ENCODE measurements around the gene UNC5CL. TPM values are rescaled to one million over a fixed set of nuclear protein-coding genes. Genes with fewer than 3 reads are reported as not detected.

Gene UNC5CL
- total RNA-seq, 5 donors from 2014 or later (not counting 1 experiment from before 2014, with no cell fraction given) = 4.3 to 7.3 (median 5.5) TPM

GRCh38 chr6:41078101-41078500 is 39.1 kb upstream of the UNC5CL start:
- no peaks in the 10 kb centered on the region for H3K9me3 ChIP-seq
- Mint-ChIP-seq H3K36me3 (peaks cover 26% of the 10 kb centered on the region), H3K27ac (peak overlapping the region in 1 of 2 donors; percentile 30), H3K27me3 (no peaks in the 10 kb centered on the region), H3K4me3 (no peak overlapping the region), H3K9me3 (no peaks in the 10 kb centered on the region), H3K4me1 (peaks cover 78 to 82% (median 81%) of the 10 kb centered on the region in 3 donors)
- H3K27ac ChIP-seq (ENCODE audit: low read length) = no peak overlapping the region
- ChIA-PET CTCF (no interaction called here), POLR2A (no interaction called here)
- WGBS (ENCODE audit: insufficient coverage) = no CpG with 5 or more reads among the region's 3 CpGs
- no peak for ATAC-seq (replicated peaks in 1 of 4)
- no peaks in the 10 kb centered on the region for H3K27me3 ChIP-seq (replicated peaks in 1 of 2; ENCODE audit: control insufficient read depth in 2 of 2, extremely low read depth in 1 of 2, insufficient read depth in 2 of 2, low read length in 1 of 2)
- no peak for DNase-seq
- peaks cover 24 to 46% of the 10 kb centered on the region in 2 experiments for H3K4me1 ChIP-seq (ENCODE audit: control insufficient read depth in 1 of 2, extremely low read depth in 1 of 2, insufficient read depth in 2 of 2, low read length in 2 of 2)
- no peak overlapping the region for H3K4me3 ChIP-seq (ENCODE audit: control insufficient read depth in 1 of 2, extremely low read depth in 1 of 2, low read length in 1 of 2)
- peaks cover 0 to 25% of the 10 kb centered on the region in 2 donors for H3K36me3 ChIP-seq (ENCODE audit: control insufficient read depth in 2 of 2, extremely low read depth in 1 of 2, insufficient read depth in 1 of 2, low read length in 1 of 2)

GRCh38 chr6:41077536-41077935 is 38.5 kb upstream of the UNC5CL start:
- no peaks in the 10 kb centered on the region for H3K27me3 Mint-ChIP-seq
- Histone ChIP-seq H3K36me3 (ENCODE audit: control insufficient read depth in 2 of 2, extremely low read depth in 1 of 2, insufficient read depth in 1 of 2, low read length in 1 of 2) (peaks cover 0 to 24% of the 10 kb centered on the region in 2 donors), H3K27me3 (replicated peaks in 1 of 2; ENCODE audit: control insufficient read depth in 2 of 2, extremely low read depth in 1 of 2, insufficient read depth in 2 of 2, low read length in 1 of 2) (no peaks in the 10 kb centered on the region), H3K9me3 (no peaks in the 10 kb centered on the region), H3K27ac (ENCODE audit: low read length) (no peak overlapping the region), H3K4me3 (ENCODE audit: control insufficient read depth in 1 of 2, extremely low read depth in 1 of 2, low read length in 1 of 2) (no peak overlapping the region), H3K4me1 (ENCODE audit: control insufficient read depth in 1 of 2, extremely low read depth in 1 of 2, insufficient read depth in 2 of 2, low read length in 2 of 2) (peaks cover 24 to 46% of the 10 kb centered on the region in 2 experiments)
- H3K9me3 Mint-ChIP-seq = no peaks in the 10 kb centered on the region
- H3K27ac Mint-ChIP-seq = no peak overlapping the region
- WGBS (ENCODE audit: insufficient coverage) = no CpG with 5 or more reads among the region's 2 CpGs
- peaks cover 20% of the 10 kb centered on the region for H3K36me3 Mint-ChIP-seq
- POLR2A ChIA-PET = no interaction called here
- no peak for ATAC-seq (replicated peaks in 1 of 4)
- CTCF ChIA-PET = no interaction called here
- H3K4me3 Mint-ChIP-seq = no peak overlapping the region
- DNase-seq = no peak
- peaks cover 75 to 77% (median 76%) of the 10 kb centered on the region in 3 donors for H3K4me1 Mint-ChIP-seq

- peak overlapping the region; percentile 11 to 95 (median 92) for H3K4me3 Mint-ChIP-seq
- H3K27me3 Mint-ChIP-seq = no peaks in the 10 kb centered on the region
- H3K4me3 ChIP-seq (ENCODE audit: control insufficient read depth in 1 of 2, extremely low read depth in 1 of 2, low read length in 1 of 2) = no peak overlapping the region
- peak overlapping the region; percentile 96 for H3K27ac ChIP-seq (ENCODE audit: low read length)
- H3K9me3 ChIP-seq = no peaks in the 10 kb centered on the region
- peak overlapping the region; percentile 24 to 49 for H3K27ac Mint-ChIP-seq
- CTCF ChIA-PET = interaction anchor here (0.7 to 1.2 kb wide), 3 partner anchors 8 to 458 kb away, joined by 3 to 4 read pairs (median 3); no protein-coding TSS in a partner anchor
- ATAC-seq (replicated peaks in 1 of 4) = no peak
- 100% methylated on average over 1 of the region's 4 CpGs for WGBS (ENCODE audit: insufficient coverage)
- H3K36me3 ChIP-seq (ENCODE audit: control insufficient read depth in 2 of 2, extremely low read depth in 1 of 2, insufficient read depth in 1 of 2, low read length in 1 of 2) = peaks cover 0 to 16% of the 10 kb centered on the region in 2 donors
- peaks cover 26 to 46% of the 10 kb centered on the region in 2 experiments for H3K4me1 ChIP-seq (ENCODE audit: control insufficient read depth in 1 of 2, extremely low read depth in 1 of 2, insufficient read depth in 2 of 2, low read length in 2 of 2)
- H3K27me3 ChIP-seq (replicated peaks in 1 of 2; ENCODE audit: control insufficient read depth in 2 of 2, extremely low read depth in 1 of 2, insufficient read depth in 2 of 2, low read length in 1 of 2) = no peaks in the 10 kb centered on the region
- POLR2A ChIA-PET = interaction anchor here in 1 of 2 donors (0.7 kb wide), 1 partner anchor 1984 kb away, joined by 4 read pairs; the partner anchor contains the start of genes KLC4 and MRPL2
- no peak for DNase-seq
- peaks cover 69 to 72% (median 70%) of the 10 kb centered on the region in 3 donors for H3K4me1 Mint-ChIP-seq
- H3K9me3 Mint-ChIP-seq = no peaks in the 10 kb centered on the region
- H3K36me3 Mint-ChIP-seq = peaks cover 14% of the 10 kb centered on the region
These were observed 36.9 kb upstream of the UNC5CL start for GRCh38 chr6:41075651-41076626.

GRCh38 chr6:41074692-41075436 is 35.8 kb upstream of the UNC5CL start:
- peaks cover 0 to 15% of the 10 kb centered on the region in 2 donors for H3K36me3 ChIP-seq (ENCODE audit: control insufficient read depth in 2 of 2, extremely low read depth in 1 of 2, insufficient read depth in 1 of 2, low read length in 1 of 2)
- no peaks in the 10 kb centered on the region for H3K9me3 ChIP-seq
- ATAC-seq (replicated peaks in 1 of 4) (no peak), DNase-seq (no peak)
- peaks cover 20 to 40% of the 10 kb centered on the region in 2 experiments for H3K4me1 ChIP-seq (ENCODE audit: control insufficient read depth in 1 of 2, extremely low read depth in 1 of 2, insufficient read depth in 2 of 2, low read length in 2 of 2)
- Mint-ChIP-seq H3K27ac (peak overlapping the region; percentile 82 to 97), H3K4me1 (peaks cover 63 to 72% (median 64%) of the 10 kb centered on the region in 3 donors), H3K27me3 (no peaks in the 10 kb centered on the region), H3K9me3 (no peaks in the 10 kb centered on the region), H3K4me3 (peak overlapping the region; percentile 90 to 95 (median 92)), H3K36me3 (peaks cover 14% of the 10 kb centered on the region)
- H3K27me3 ChIP-seq (replicated peaks in 1 of 2; ENCODE audit: control insufficient read depth in 2 of 2, extremely low read depth in 1 of 2, insufficient read depth in 2 of 2, low read length in 1 of 2) = no peaks in the 10 kb centered on the region
- ChIA-PET POLR2A (interaction anchor here in 1 of 2 donors (0.7 kb wide), 1 partner anchor 1985 kb away, joined by 4 read pairs; the partner anchor contains the start of genes KLC4 and MRPL2), CTCF (interaction anchor here in 1 of 2 donors (0.6 to 0.7 kb wide), 2 partner anchors 12 to 457 kb away, joined by 3 to 5 read pairs; no protein-coding TSS in a partner anchor)
- H3K4me3 ChIP-seq (ENCODE audit: control insufficient read depth in 1 of 2, extremely low read depth in 1 of 2, low read length in 1 of 2) = peak overlapping the region; percentile 94
- WGBS (ENCODE audit: insufficient coverage) = 80% methylated on average over 2 of the region's 11 CpGs
- peak overlapping the region; percentile 96 for H3K27ac ChIP-seq (ENCODE audit: low read length)

GRCh38 chr6:41073968-41074691 is 35.1 kb upstream of the UNC5CL start:
- no peaks in the 10 kb centered on the region for H3K27me3 ChIP-seq (replicated peaks in 1 of 2; ENCODE audit: control insufficient read depth in 2 of 2, extremely low read depth in 1 of 2, insufficient read depth in 2 of 2, low read length in 1 of 2)
- Mint-ChIP-seq H3K4me1 (peaks cover 56 to 69% (median 63%) of the 10 kb centered on the region in 3 donors), H3K27me3 (no peaks in the 10 kb centered on the region), H3K36me3 (peaks cover 12% of the 10 kb centered on the region), H3K9me3 (no peaks in the 10 kb centered on the region), H3K4me3 (peak overlapping the region; percentile 90 to 95 (median 92)), H3K27ac (peak overlapping the region; percentile 82 to 97)
- DNase-seq = peak in 4 of 35 experiments; percentile 6 to 64 (median 18)
- peaks cover 0 to 16% of the 10 kb centered on the region in 2 donors for H3K36me3 ChIP-seq (ENCODE audit: control insufficient read depth in 2 of 2, extremely low read depth in 1 of 2, insufficient read depth in 1 of 2, low read length in 1 of 2)
- H3K27ac ChIP-seq (ENCODE audit: low read length) = peak overlapping the region; percentile 96
- H3K4me3 ChIP-seq (ENCODE audit: control insufficient read depth in 1 of 2, extremely low read depth in 1 of 2, low read length in 1 of 2) = peak overlapping the region; percentile 94
- peaks cover 17 to 33% of the 10 kb centered on the region in 2 experiments for H3K4me1 ChIP-seq (ENCODE audit: control insufficient read depth in 1 of 2, extremely low read depth in 1 of 2, insufficient read depth in 2 of 2, low read length in 2 of 2)
- 17% methylated on average over 8 of the region's 11 CpGs for WGBS (ENCODE audit: insufficient coverage)
- H3K9me3 ChIP-seq = no peaks in the 10 kb centered on the region
- CTCF ChIA-PET = no interaction called here
- no peak for ATAC-seq (replicated peaks in 1 of 4)
- POLR2A ChIA-PET = interaction anchor here in 1 of 2 donors (0.6 kb wide), 1 partner anchor 42 kb away, joined by 3 read pairs; no protein-coding TSS in a partner anchor
